NCI-H748 treated with DMSO at 0.1 percent for 48 hours (cell line): Measurements from ENCODE around the gene B4GALNT3.

Experiments
- DNase-seq: peaks from one replicate; lab custom pipeline; 2025; lab: John Stamatoyannopoulos, UW

The B4GALNT3 gene

DNA sequence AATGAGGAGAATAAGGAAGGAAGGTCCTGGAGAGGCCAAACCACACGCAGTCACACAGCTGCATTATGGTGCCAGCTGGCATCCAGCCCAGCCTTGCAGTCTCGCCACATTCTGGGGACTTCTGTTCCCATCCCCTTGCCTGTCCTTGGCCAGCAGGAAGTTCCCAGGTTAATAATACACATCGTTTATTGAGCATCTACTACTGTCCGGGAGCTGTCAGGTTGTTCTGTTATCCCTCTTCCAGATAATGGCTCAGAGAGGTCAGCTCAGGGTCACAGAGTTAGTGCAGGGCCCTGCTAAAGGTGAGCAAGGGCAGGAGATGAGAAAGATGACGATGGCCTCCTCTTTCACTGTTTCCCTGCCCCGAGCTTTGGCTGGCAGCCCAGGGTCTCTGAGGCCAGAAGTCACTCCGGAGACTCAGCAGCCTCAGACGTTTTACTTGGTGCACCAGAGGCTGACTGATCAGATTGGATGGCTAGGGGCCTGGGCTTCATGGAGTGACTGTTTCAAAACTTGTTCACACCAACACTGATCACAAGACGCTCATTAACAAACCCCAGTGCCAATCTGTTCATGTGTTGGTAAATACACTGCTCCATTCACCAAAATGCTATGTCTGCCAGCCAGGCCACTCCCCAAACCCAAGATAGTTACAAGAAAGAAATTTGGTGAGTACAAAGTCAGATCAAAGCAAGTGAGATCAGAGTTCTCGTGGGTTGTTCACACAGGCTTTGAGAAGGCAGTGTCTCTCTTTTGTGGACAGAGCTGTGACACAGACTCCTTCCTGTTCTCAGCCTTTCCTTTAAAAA, 79.2 kb downstream of the B4GALNT3 start:
- DNase-seq: no peak

DNA sequence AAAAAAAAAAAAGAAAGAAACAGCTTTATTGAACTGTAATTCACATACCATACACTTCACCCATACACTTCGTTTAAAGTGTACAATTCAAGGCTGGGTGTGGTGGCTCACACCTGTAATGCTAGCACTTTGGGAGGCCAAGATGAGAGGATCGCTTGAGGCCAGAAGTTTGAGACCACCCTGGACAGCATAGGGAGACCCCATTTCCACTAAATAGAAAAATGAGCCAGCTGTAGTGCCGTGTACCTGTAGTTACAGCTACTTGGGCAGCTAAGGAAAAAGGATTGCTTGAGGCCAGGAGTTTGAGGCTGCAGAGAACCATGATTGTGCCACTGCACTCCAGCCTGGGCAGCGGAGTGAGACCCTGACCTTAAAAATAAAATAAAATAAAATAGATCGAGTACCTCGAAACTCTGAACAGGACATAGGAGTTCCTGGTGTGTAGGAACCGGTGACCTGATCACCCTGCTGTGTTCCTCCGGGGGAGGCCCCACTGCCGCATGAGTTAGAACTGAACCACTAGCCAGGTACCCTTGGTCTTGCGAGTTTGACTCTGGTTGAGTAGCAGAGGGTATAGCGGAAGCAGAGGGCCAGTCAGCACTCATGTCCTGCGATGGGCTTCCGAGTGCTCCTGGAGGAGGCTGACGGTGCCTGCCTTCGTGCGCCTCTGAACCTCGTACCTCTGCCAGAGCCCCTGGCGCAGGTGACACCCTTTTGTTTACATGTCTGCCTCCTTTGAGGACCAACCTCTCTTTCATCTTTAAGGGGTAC, 80.0 kb downstream of the B4GALNT3 start:
- no peak for DNase-seq

DNA sequence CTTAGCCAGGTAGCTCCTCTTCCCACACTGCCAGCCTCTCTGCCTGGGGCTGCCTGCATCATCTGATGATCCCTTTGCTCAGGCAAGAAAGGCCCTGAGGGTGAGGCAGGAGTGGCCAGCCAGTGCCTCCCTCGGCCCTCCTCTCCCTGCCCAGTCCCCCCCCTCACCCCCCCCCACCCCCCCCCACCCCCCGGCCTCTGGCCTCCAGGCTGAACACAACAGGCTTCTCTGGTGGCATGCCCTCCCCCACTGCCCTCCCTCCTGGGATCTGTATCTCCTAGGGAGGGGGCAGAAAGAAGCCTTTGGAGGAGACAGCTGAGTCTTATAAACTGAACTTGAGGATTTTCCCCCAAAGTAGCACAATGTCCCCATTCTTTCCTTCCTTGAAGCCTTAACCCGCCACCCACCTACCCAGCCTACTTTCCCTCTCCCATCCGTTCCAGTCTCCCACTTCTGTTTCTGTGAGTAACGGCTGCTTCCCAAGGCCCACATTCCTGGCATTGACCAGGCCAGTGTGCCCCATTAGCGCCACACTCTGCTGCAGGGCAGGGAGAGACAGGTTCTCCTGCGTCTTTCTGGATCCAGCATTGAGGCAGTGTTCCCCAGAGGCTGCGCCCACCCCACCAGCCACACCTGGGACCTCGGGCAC, 82.1 kb downstream of the B4GALNT3 start:
- no peak for DNase-seq

DNA sequence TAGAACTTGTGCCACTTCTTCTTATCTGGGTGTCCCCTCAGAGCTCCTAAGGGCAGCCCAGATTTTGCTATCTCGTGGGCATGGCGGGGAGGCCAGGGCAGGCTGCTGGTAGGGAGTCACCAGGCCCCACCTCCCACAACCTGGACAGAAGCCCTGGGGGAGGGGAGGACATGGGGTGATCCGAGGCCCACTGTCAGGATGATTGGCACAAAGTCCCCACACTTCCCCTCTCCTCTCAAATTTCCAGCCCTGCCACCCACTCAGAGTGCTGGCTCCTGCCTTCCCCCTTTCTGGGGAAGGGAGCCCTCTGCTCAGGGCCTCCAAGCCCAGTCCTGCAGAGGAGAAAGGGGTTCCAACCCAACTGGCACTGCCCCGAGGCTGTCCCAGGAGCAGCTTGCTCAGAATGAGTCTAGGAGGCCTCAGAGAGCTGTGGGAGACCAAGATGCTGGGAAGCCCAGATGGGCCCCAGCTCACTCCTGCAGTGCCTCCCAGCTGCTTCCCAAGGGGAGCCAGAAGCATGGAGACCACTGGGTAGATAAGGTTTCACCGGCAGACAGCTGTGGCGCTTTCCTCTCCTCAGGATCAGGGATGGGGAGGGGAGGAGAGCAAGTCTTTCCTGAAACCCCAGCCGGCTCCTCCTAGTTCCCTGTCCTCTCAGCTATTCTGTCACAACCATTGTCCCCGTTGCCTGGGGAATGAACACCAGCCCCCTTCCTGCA, 82.8 kb downstream of the B4GALNT3 start:
- DNase-seq: no peak

DNA sequence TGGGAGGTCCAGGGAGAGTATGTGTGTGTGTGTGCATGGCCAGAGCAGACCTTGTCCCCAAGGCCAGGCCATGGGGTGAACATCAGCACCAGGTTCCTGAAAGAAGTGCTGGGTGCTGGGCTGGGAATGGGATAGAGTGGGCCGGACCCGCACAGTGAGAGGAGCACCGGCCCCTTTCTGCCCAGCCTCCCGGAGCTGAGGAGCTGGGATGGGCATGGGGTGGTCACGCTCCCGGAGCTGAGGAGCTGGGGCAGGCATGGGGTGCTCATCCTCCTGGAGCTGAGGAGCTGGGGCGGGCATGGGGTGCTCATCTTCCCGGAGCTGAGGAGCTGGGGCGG, 83.3 kb downstream of the B4GALNT3 start:
- DNase-seq: no peak

DNA sequence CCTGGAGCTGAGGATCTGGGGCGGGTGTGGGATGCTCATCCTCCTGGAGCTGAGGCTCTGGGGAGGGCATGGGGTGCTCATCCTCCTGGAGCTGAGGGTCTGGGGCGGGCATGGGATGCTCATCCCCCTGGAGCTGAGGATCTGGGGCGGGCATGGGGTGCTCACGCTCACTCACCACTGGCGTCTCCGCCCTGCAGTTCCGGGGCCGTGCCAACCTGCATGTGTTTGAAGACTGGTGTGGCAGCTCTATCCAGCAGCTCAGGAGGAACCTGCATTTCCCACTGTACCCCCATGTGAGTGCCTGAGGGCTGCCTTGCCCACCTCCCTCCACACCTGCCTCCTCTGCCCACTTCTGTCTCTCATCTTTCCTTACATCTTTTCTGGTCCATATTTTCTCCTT, 84.4 kb downstream of the B4GALNT3 start:
- DNase-seq: no peak

DNA sequence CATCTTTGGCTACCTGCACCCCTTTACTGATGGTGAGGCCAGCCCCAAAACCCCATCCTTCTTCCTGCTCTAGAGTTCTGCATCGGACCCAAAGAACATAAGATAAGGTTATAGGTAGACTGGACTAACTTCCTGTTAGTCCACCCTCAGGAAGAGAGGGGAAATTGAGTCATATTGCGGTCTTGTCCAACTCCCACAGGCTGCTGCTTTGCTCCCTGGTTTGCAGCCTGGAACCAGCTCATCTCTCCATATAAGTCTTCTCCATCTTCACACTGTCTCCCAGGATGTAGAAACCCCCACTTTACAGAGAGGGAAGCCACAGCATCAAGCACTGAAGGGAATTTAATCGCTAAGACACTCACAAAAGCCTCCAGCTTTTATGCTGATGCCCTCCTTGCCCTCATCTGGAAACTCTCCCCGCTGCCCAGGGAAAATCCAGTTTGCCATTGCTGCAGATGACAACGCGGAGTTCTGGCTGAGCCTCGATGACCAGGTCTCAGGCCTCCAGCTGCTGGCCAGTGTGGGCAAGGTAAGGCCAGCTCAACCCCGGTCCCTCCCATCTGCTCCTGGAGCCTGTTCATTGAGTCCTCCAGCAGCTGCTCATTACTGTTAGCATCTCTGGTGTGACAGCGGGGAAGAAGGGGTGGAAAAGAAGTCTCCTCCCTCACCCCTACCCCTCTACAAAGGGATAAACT, 85.3 kb downstream of the B4GALNT3 start:
- no peak for DNase-seq

DNA sequence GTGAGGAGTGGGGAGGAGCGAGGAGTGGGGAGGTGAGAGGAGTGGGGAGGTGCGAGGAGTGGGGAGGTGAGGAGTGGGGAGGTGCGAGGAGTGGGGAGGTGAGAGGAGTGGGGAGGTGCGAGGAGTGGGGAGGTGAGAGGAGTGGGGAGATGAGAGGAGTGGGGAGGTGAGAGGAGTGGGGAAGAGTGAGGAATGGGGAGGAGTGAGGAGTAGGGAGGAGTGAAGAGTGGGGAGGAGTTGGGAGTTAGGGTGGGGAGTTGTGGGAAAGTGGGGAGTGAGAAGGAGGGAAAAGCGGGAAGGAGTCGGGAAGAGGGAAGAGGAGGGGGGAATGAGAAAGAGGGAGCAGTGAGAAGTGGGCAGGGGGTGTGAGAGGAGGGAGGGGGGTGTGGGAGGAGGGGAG, 86.1 kb downstream of the B4GALNT3 start:
- no peak for DNase-seq

DNA sequence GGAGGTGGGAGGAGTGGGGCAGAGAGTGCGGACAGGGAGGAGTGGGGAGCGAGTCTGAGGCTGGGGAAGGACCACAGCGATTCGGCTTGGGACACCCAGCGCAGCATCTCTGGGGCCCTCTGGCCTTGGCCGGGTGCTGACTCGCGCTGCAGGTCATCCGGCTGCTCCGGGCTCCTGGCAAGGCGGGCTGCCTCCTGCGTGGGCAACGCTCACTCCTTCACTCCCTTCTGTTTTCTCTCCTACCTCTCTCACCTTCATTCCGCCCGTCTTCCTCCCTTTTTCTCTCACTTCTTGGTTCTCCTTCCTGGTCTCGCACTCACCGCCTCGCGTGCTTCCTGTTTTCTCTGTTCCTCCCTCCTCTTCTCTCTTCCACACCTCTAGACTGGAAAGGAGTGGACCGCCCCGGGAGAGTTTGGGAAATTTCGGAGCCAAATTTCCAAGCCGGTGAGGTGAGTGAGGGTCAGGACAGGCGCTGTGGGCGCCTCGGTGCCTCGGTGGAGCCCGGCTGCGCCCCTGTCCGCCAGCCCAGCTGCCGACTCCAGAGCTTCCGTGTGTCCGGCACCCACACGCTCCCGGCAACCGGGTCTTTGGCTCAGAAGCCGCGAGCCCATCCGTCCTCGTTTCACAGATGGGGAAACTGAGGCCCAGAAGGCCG, 86.7 kb downstream of the B4GALNT3 start:
- DNase-seq: no peak

DNA sequence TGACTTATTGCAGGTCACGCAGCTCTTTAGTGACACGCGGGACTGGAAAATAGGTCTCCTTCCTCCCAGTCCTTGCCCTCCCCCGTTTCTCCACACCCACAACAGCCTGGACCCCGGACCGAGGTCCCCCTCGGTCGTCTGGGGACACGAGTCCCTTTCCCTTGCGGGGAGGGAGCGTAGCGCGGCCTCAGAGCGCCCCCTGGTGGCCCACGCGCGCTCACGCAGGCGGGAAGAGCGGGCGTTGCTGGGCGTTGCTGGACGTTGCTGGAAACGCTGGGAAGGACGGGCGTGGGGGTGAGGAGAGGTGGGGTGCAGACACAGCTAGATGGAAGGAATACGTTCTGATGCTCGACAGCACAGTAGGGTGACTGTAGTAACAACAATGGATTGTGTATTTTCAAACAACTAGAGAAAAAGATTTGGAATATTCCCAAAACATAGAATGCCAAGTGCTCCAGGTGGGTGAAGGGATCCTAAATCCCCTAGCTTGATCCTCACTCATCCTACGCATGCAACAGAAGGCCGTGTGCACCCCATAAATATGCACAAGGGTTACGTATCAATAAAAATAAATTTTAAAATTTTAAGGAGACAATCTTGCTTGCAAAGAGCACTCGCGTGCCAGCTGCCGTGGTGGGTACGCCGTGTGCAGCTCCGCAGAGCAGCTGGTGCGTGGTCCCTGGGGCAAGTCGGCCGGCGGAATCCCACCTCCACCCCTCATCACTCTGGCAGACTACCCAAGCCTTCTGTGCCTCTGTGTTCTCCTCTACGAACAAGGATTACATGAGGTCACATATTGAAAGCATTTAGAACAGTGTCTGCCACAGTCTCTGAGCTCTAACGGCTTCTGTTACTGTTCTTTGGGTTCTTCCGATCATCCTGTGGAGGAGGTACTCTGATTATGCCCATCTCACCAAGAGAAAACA, 87.4 kb downstream of the B4GALNT3 start:
- DNase-seq: no peak

DNA sequence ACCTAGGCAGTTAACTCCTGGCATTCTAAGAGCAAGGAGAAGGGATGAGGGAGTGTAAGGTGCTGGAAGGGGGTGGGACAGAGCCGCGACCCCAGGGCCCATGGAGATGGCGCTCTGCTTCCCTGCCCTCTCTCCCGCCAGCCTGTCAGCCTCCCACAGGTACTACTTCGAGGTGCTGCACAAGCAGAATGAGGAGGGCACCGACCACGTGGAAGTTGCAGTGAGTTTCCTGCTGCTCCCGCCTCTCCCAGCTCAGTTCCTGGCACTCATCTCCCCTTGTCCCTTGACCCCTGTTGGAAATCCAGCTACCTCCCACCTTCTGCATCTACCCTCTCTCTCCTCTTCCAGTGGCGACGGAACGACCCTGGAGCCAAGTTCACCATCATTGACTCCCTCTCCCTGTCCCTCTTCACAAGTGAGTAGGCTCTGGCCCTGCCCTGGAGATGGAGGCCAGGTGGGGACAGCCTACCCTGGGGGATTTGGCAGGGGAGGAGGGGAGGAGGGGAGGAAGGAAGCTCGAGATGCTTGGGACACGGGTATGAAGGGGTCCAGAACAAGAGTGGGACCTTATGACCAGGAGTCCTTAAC, 88.2 kb downstream of the B4GALNT3 start:
- no peak for DNase-seq

DNA sequence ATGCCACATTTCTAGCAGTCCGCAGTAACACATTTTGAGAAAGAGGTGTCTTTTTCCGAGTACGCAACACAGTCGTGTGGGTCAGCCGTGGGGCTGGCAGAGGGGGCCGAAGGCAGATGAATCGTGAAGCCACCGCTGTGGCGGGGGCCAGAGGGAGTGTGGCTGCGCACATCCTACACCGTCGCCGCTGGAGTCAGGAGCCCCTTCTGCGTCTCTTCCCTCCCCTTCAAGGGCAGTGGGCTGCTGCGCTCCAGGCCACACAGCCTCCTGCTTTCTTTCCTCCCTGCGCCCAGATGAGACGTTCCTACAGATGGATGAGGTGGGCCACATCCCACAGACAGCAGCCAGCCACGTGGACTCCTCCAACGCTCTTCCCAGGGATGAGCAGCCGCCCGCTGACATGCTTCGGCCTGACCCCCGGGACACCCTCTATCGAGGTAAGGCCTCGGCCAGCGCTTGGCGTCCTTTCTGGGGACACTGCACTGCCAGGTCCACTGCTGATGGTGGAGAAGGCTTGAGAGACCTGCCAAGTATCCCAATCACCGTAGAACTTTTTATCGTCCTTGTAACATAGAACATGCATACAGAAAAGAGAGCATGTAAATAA, 89.8 kb downstream of the B4GALNT3 start:
- no peak for DNase-seq

DNA sequence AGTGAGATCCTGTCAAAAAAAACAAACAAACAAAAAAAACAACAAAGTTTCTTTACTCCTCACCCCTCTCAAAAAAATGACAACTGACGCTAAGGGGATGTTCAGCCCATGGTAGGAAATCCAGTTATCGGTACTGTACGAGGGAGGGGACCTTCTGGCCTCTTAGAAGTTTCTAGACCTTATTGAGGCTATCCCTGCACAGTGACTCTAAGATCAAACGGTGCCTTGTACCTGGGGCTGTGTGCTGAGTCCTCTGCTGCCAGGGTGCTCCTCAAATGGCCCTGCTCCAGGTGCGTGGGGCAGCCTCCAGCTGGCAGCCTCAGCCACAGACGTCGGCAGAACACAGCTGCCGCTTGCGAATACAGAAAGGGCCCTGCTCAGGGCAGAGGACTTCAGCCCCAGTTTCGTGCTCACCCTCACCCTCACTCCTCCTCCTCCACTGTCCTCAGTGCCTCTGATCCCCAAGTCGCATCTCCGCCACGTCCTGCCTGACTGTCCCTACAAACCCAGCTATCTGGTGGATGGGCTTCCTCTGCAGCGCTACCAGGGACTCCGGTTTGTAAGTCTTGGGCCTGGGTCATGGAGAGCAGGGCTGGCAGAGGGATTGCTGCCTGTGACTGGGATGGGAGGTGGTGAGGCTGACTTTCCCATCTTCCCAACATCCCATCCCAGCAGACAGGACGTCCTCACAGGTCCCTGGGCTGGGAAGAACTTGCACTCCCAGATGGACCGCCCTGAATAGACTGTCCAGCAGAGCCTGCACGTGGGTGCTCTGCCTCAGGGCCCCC, 90.9 kb downstream of the B4GALNT3 start:
- no peak for DNase-seq

DNA sequence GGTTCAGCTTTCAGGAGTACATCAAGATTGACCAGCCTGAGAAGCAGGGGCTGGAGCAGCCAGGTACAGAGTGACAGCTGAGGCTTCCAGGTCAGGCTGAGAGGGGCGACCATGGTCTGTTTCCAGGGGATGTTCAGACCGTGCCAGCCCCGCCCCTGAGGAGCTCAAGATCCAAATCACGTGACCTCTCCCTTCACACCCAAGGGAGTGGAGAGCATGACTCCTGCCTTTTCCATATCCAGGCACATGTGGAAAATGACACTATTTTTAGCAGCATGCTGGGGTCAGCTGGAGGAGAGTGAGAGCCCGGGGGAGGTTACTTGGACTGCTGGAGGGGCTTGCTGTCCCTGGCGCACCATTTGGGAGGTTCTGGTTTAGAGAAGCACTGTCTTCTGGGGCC, 92.7 kb downstream of the B4GALNT3 start:
- no peak for DNase-seq

DNA sequence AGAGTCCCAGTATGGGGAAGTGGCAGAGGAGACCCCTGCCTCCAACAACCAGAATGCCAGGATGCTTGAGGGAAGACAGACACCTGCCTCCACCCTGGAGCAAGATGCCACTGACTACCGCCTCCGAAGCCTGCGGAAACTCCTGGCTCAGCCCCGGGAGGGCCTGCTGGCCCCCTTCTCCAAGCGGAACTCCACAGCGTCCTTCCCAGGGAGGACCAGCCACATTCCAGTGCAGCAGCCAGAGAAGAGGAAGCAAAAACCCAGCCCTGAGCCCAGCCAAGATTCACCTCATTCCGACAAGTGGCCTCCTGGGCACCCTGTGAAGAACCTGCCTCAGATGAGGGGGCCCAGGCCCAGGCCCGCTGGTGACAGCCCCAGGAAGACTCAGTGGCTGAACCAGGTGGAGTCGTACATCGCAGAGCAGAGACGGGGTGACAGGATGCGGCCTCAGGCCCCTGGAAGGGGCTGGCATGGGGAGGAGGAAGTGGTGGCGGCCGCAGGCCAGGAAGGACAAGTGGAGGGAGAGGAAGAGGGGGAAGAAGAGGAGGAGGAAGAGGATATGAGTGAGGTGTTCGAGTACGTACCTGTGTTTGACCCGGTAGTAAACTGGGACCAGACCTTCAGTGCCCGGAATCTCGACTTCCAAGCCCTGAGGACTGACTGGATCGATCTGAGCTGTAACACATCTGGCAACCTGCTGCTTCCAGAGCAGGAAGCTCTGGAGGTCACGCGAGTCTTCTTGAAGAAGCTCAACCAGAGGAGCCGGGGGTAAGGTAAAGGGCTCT, 93.7 kb downstream of the B4GALNT3 start:
- no peak for DNase-seq

DNA sequence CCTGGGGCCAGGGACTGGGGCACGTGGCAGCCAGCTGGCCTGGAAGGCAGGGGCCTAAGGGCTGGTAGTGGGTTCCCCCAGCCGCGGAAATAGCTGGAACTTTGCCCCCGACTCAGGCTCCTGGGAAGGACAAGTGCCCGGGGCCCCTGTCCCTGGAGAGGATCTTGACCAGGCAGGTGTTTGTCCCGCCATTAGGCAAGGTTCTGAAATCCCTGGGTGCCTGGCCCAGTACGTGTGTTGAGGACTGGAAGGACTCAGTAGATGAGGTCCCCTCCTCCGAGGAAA, 94.2 kb downstream of the B4GALNT3 start:
- DNase-seq: no peak

DNA sequence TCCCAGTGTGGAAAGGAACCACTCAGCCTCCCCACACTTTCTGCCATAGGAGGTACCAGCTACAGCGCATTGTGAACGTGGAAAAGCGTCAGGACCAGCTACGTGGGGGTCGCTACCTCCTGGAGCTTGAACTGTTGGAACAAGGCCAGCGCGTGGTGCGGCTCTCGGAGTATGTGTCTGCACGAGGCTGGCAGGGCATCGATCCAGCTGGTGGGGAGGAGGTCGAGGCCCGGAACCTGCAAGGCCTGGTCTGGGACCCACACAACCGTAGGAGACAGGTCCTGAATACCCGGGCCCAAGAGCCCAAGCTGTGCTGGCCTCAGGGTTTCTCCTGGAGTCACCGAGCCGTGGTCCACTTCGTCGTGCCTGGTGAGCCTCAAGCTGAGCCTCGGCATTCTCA, 96.8 kb downstream of the B4GALNT3 start:
- DNase-seq: no peak

DNA sequence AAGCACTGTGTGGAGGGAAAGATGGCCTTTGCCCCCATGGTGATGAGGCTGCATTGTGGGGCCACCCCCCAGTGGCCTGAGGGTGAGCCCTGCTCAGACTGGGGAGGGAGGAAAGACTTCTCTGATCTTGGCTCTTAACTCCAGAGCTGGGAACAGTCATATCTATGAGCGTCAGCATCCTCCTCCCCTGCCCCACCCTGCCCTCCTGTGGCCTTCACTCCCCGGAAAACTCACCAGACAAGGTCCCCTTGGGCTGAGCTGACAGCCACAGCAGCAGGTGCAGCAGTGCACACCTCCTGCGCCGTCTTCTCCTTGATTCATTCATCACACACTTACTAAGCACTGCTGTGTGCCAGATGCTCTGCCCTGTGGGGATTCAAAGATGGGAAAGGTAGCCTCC, 98.8 kb downstream of the B4GALNT3 start:
- no peak for DNase-seq
